ENCODE results near the gene FAM193B. TPM values are rescaled to one million over a fixed set of nuclear protein-coding genes. Genes with fewer than 3 reads are reported as not detected.

The FAM193B gene
- total and polyA plus RNA-seq, 2 of the 13 experiments (the other 11 are each of a cell fraction or from before 2014, with no cell fraction given), result 21.2 to 40.9 TPM

DNA sequence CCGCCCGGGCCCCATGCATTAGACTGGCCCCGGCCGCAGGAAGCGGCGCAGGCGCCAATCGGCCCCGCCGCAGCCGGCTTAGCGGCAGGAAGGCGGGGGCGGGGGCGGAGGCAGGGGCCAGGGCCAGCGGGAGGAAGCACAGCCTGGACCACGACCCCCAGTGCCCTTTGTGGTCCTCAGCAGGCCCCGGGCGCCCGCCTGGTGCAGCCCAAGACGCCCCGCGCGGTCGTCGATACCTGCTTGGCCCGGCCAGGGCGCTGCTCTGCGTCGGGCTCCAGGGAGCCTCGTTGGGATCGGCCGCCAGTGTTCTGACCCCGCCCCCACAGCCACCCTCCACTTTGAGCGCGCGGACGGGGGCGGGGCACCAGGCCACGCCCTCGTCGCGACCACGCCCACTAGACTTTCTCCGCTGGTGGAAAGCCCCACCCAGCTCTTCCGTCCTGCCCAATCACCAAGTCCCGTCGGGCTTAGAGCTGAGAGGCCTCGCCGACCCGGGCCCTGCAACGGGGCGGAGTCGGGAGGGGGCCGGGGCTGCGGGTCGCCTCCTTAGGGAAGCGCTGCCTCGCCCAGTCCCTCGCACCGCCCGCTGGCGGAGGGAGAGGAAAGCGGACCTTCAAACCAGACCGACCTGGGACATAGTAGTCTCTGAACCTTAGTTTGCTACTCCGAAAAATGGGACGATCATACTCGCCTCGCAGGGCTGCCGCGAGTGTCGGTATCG, 56.9 kb downstream of the FAM193B start, which contains the start of gene PDLIM7 (continued):
- TF ChIP-seq NR2F2 (IDR thresholded peaks at IDR 0.05; ENCODE audit: borderline replicate concordance, low read depth) (no peak; the same call in 1 of the 2 replicates), SETDB1 (CRISPR knock-in tag; IDR thresholded peaks at IDR 0.05; ENCODE audit: borderline replicate concordance) (no peak), TP53 (CRISPR knock-in tag; conservative IDR thresholded peaks at IDR 0.05) (no peak), BCL6 (CRISPR knock-in tag; IDR thresholded peaks at IDR 0.05) (no peak), ZNF670 (CRISPR knock-in tag; IDR thresholded peaks at IDR 0.05; ENCODE audit: borderline replicate concordance) (no peak), TBP (CRISPR knock-in tag; IDR thresholded peaks at IDR 0.05) (no peak), ZBTB8A (CRISPR knock-in tag; IDR thresholded peaks at IDR 0.05; ENCODE audit: borderline replicate concordance, low read depth) (no peak), ZNF121 (CRISPR knock-in tag; IDR thresholded peaks at IDR 0.05) (peak; percentile 64), REL (CRISPR knock-in tag; conservative IDR thresholded peaks at IDR 0.05) (0 out of 2 replicates have a peak, but pooled peaks have one; percentile 30), TFAP4 (IDR thresholded peaks at IDR 0.05; ENCODE audit: borderline replicate concordance, low read depth) (no peak), ZBTB26 (CRISPR knock-in tag; IDR thresholded peaks at IDR 0.05; ENCODE audit: borderline replicate concordance) (no peak; the same call in 1 of the 2 replicates), HBP1 (CRISPR knock-in tag; IDR thresholded peaks at IDR 0.05; ENCODE audit: low read depth) (no peak), CREB1 (IDR thresholded peaks at IDR 0.05) (0 out of 2 replicates have a peak, but pooled peaks have one; percentile 10), CREB1 (CRISPR knock-in tag; IDR thresholded peaks at IDR 0.05) (no peak), PRDM15 (CRISPR knock-in tag; IDR thresholded peaks at IDR 0.05) (no peak), PPARG (CRISPR knock-in tag; conservative IDR thresholded peaks at IDR 0.05) (no peak), ZNF570 (CRISPR knock-in tag; IDR thresholded peaks at IDR 0.05; ENCODE audit: borderline replicate concordance) (no peak), ZNF224 (CRISPR knock-in tag; IDR thresholded peaks at IDR 0.05) (no peak), TCF7 (IDR thresholded peaks at IDR 0.05; ENCODE audit: low read depth) (no peak), TCF7L2 (IDR thresholded peaks at IDR 0.05; ENCODE audit: low read depth, low read length) (no peak), XRCC5 (optimal IDR thresholded peaks at IDR 0.05; ENCODE audit: low read length) (peak; percentile 37), ELK4 (CRISPR knock-in tag; IDR thresholded peaks at IDR 0.05; ENCODE audit: borderline replicate concordance) (no peak)
